ENCODE measurements around the gene XPO6. TPM values are rescaled to one million over a fixed set of nuclear protein-coding genes. Genes with fewer than 3 reads are reported as not detected.
A peak's percentile ranks its signal among the peaks of the same experiment; 100 is the strongest.

Gene XPO6
- total and polyA plus RNA-seq, 2 donors = 67.9 to 161 TPM

DNA sequence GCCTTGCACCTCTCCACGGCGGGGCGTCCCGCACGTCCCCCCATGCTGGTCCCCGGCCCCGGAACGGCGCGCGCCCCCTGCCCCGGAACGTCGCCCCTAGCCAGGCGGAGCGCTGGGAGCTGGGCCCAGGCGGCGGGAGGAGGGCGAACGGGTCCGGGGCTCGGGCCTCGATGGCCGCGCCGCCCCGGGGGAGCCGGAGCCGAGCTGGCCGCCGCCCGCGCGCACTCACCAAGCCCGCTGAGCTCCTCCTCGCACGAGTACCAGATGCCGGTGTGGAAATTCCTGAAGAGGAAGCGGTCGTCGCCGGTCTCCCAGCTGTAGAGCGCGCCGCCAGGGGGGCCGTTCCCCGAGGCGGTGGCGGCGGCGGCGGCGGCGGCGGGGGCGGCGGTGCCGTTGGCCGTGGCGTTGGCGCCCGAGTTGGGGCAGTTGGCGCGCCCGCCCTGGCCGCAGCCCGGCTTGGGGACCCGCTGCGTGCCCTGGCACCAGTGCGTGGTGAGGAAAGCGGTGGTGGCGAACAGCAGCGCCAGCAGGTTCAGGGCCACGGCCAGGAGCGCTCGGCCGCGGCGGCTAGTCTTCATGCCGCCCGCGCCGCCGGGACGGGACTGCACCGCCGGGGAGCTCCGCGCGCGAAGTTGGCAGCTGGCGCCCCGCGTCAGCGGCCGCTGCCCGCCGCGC is 148.8 kb downstream of the XPO6 start:
- 2% methylated on average over 99 of the region's 99 CpGs for WGBS
- peak overlapping the region in 1 of 2 donors; percentile 36 for H3K4me3 ChIP-seq (ENCODE audit: low read length in 2 of 2)
- no peak for DNase-seq (ENCODE audit: low read depth in 6 of 9, low spot score in 9 of 9)
- H3K36me3 ChIP-seq (ENCODE audit: control insufficient read depth in 2 of 2, insufficient read depth in 2 of 2, low read length in 1 of 2) = no peaks in the 10 kb centered on the region
- no peak overlapping the region for H3K27ac ChIP-seq (ENCODE audit: low read depth in 1 of 2, low read length in 1 of 2)
- peaks cover 44 to 78% of the 10 kb centered on the region in 2 donors for H3K27me3 ChIP-seq (ENCODE audit: control insufficient read depth in 2 of 2, insufficient read depth in 1 of 2, low read length in 1 of 2)
- peaks cover 0 to 3% of the 10 kb centered on the region in 2 donors for H3K4me1 ChIP-seq (ENCODE audit: control insufficient read depth in 2 of 2, insufficient read depth in 2 of 2, low read length in 2 of 2)
- no peaks in the 10 kb centered on the region for H3K9me3 ChIP-seq (ENCODE audit: control insufficient read depth in 2 of 2, insufficient read depth in 1 of 2, low read length in 1 of 2)

DNA sequence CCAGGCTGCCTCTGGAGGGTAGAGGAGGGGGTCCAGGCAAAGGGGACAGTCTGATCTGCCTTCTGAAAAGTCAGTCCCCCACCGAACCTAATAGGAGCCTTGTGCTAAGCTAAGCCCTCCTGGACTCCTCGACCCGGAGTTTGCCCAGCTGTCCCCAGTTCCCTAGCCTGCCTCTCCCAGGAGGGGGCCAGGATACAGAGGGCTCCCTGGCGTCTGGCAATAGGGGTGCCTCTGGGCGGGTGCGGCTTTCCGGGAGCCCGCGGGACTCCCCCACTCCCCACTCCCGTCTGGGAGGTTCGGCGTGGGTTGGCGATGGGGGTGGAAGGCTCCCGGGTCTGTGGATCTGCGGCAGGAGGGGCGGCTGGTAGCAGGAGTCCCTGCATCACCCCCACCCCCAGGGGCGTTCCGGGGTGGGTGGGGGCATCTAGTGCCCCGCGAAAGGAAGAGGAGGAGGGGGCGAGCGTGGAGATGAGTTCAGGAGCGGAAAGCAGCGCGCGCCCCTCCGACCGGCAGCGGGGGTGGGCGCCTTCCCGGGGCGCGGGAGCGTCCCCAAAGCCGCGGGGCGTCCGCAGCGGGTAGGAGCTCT is 149.4 kb downstream of the XPO6 start:
- no peak for DNase-seq (ENCODE audit: low read depth in 6 of 9, low spot score in 9 of 9)
- no peak overlapping the region for H3K4me3 ChIP-seq (ENCODE audit: low read length in 2 of 2)

DNA sequence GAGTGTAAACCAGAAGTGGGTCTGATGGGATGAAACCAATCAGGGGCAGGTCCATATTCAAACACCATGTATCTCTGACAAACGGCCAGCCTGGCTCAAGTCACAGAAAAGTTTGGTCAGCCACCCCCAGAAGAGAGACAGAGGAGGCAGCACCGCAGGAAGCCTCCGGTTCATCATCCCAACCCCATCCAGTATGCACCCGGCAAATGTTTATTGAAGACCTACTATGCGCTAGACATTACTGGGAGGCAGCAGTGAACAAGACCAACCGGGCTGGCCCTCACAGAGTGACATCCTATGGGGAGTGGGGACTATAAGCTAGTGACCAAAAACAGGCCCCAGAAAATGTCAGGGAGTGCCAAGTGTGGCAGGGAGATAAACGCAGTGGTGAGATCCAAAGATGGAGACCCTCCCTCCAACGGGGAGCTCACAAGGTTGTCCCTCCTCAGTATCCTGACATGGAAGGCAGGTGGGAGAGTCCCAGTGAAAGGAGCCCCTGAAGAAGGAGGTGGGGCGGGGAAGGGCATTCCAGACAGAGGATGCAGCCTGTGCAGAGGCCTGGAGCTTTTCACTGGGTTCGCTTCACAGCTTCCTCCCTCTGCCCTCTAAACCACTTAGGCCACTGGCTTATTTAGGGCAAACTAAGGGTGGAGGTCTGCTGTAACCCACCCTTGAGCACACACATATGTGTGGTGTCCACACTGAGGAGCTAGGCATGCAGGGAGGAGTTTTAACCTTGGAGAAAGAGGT is 150.2 kb downstream of the XPO6 start:
- 89% methylated on average over 10 of the region's 10 CpGs for WGBS
- H3K4me3 ChIP-seq (ENCODE audit: low read length in 2 of 2) = no peak overlapping the region
- H3K36me3 ChIP-seq (ENCODE audit: control insufficient read depth in 2 of 2, insufficient read depth in 2 of 2, low read length in 1 of 2) = no peaks in the 10 kb centered on the region
- peaks cover 44 to 74% of the 10 kb centered on the region in 2 donors for H3K27me3 ChIP-seq (ENCODE audit: control insufficient read depth in 2 of 2, insufficient read depth in 1 of 2, low read length in 1 of 2)
- no peak for DNase-seq (ENCODE audit: low read depth in 6 of 9, low spot score in 9 of 9)
- H3K27ac ChIP-seq (ENCODE audit: low read depth in 1 of 2, low read length in 1 of 2) = no peak overlapping the region
- H3K9me3 ChIP-seq (ENCODE audit: control insufficient read depth in 2 of 2, insufficient read depth in 1 of 2, low read length in 1 of 2) = no peaks in the 10 kb centered on the region
- H3K4me1 ChIP-seq (ENCODE audit: control insufficient read depth in 2 of 2, insufficient read depth in 2 of 2, low read length in 2 of 2) = peaks cover 0 to 3% of the 10 kb centered on the region in 2 donors

More for the DNA sequence above, 149.4 kb downstream of the XPO6 start:
- Histone ChIP-seq H3K9me3 (ENCODE audit: control insufficient read depth in 2 of 2, insufficient read depth in 1 of 2, low read length in 1 of 2) (no peaks in the 10 kb centered on the region), H3K4me1 (ENCODE audit: control insufficient read depth in 2 of 2, insufficient read depth in 2 of 2, low read length in 2 of 2) (peaks cover 0 to 3% of the 10 kb centered on the region in 2 donors), H3K27ac (ENCODE audit: low read depth in 1 of 2, low read length in 1 of 2) (no peak overlapping the region), H3K27me3 (ENCODE audit: control insufficient read depth in 2 of 2, insufficient read depth in 1 of 2, low read length in 1 of 2) (peaks cover 44 to 77% of the 10 kb centered on the region in 2 donors), H3K36me3 (ENCODE audit: control insufficient read depth in 2 of 2, insufficient read depth in 2 of 2, low read length in 1 of 2) (no peaks in the 10 kb centered on the region)
- 13% methylated on average over 39 of the region's 39 CpGs for WGBS

DNA sequence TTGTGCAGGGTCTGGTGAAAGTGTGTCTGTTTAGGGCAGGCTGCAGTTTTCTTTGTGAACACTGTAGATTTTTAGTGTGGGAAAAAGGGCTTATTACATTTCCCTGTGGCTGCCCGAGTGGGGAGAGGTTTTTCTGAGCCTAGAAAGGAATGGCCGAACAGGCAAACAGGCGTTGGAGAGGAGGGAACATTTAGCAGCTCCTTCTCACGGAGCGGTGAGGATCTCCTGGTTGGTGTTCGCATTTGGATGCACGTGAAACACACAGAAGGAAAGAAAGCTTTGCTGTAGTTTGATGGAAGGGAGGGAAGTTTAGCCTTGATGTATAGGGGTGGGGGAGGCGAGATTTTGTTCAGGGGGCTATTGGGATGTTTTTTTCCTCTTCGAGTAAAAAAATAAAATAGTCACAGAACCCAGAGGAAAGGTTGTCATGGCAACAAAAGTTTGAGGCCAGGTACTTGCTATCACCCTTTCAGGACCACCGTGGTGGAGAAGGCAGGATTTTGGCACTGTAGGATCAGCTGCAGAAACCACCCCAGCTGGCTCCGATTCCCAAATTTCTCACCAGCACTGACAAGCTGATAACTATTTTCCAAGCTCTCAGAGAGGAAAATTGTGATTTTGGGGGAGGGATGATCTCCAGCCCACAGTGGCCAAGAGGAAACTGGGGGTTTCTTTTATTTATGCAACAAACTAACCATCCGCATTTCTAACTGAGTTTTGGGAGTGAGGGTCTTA is 151.8 kb downstream of the XPO6 start:
- Histone ChIP-seq H3K36me3 (ENCODE audit: control insufficient read depth in 2 of 2, insufficient read depth in 2 of 2, low read length in 1 of 2) (no peaks in the 10 kb centered on the region), H3K4me3 (ENCODE audit: low read length in 2 of 2) (no peak overlapping the region), H3K27me3 (ENCODE audit: control insufficient read depth in 2 of 2, insufficient read depth in 1 of 2, low read length in 1 of 2) (peaks cover 43 to 62% of the 10 kb centered on the region in 2 donors), H3K4me1 (ENCODE audit: control insufficient read depth in 2 of 2, insufficient read depth in 2 of 2, low read length in 2 of 2) (peaks cover 0 to 3% of the 10 kb centered on the region in 2 donors), H3K9me3 (ENCODE audit: control insufficient read depth in 2 of 2, insufficient read depth in 1 of 2, low read length in 1 of 2) (no peaks in the 10 kb centered on the region), H3K27ac (ENCODE audit: low read depth in 1 of 2, low read length in 1 of 2) (no peak overlapping the region)
- DNase-seq (ENCODE audit: low read depth in 6 of 9, low spot score in 9 of 9) = no peak
- 48% methylated on average over 12 of the region's 12 CpGs for WGBS

DNA sequence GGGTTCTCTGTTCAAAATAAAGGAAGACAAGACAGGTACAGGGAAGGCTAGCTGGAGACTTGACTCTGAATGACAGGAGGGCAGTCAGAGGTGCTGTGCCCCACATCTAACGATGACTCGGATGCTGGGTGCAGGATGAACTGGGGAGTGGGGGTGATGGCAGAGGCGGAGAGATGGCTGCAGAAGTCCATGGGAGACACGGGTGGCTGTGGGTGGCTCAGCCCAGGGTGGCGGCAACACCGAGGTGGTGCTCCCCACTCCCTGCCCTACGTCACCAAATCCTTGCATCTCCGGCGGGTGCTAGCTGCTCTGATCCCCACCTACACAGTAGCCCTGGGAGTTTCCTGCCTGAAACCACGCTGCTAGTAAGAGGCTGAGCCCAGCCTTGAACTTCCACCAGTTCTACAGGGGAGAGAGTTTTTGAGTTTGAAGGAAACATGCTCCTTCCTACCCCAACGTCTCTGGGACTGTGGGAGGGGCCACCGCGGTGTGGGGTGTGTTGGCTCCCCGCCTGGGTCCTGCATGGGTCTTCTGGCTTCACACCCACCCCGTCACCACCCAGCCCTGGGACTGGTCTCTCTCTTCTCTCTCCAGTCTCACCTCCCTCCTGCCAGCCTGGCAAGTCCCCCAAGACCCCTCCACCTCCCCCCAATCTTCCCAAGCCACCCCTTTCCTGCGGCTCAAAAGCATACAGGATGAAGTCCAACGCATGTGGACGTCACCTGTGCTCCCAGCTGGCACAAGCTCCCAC is 152.8 kb downstream of the XPO6 start:
- H3K4me3 ChIP-seq (ENCODE audit: low read length in 2 of 2) = no peak overlapping the region
- H3K36me3 ChIP-seq (ENCODE audit: control insufficient read depth in 2 of 2, insufficient read depth in 2 of 2, low read length in 1 of 2) = no peaks in the 10 kb centered on the region
- H3K27ac ChIP-seq (ENCODE audit: low read depth in 1 of 2, low read length in 1 of 2) = no peak overlapping the region
- 60% methylated on average over 18 of the region's 18 CpGs for WGBS
- peaks cover 36 to 55% of the 10 kb centered on the region in 2 donors for H3K27me3 ChIP-seq (ENCODE audit: control insufficient read depth in 2 of 2, insufficient read depth in 1 of 2, low read length in 1 of 2)
- peaks cover 0 to 3% of the 10 kb centered on the region in 2 donors for H3K4me1 ChIP-seq (ENCODE audit: control insufficient read depth in 2 of 2, insufficient read depth in 2 of 2, low read length in 2 of 2)
- H3K9me3 ChIP-seq (ENCODE audit: control insufficient read depth in 2 of 2, insufficient read depth in 1 of 2, low read length in 1 of 2) = no peaks in the 10 kb centered on the region
- no peak for DNase-seq (ENCODE audit: low read depth in 6 of 9, low spot score in 9 of 9)

DNA sequence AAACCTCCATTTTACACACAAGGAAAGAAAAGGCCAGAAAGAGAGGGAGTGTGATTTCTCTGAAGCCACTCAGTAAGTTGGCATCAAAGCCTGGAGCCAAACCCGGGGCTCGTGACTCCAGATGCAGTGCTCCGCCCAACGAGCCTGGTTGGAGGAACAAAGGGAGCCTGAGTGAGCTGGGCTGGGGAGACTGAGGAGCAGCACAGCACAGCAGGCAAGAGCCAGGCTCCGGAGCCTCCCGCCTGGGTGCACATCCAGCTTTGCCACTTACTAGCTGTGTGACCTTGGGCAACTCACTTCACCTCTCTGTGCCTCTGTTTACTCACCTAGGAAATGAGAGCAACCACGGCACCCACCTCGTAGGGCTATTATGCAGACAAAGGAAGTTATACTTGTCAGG is 153.8 kb downstream of the XPO6 start:
- peaks cover 25 to 57% of the 10 kb centered on the region in 2 donors for H3K27me3 ChIP-seq (ENCODE audit: control insufficient read depth in 2 of 2, insufficient read depth in 1 of 2, low read length in 1 of 2)

DNA sequence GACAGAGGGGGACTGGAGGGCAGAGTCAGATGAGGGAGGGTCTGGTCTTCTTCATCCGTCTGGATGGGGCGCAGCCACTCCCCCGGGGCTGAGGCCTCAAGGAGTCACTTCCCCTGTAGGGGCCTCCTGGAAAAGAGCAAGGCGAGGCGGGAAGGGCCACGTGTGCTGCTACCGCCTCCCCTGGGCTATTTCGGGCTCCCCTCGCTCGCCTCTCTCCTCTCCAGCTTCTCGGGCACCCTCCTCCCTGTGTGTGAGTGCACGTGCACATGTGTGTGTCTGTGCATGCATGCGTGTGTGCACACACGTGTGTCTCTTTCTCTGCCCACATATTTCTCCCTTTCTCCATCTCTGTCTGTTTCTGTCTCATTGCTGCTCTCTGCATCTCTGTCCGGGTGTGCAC is 158.3 kb downstream of the XPO6 start:
- H3K9me3 ChIP-seq (ENCODE audit: control insufficient read depth in 2 of 2, insufficient read depth in 1 of 2, low read length in 1 of 2) = no peaks in the 10 kb centered on the region
- DNase-seq (ENCODE audit: low read depth in 6 of 9, low spot score in 9 of 9) = no peak
- peaks cover 3 to 18% of the 10 kb centered on the region in 2 donors for H3K27me3 ChIP-seq (ENCODE audit: control insufficient read depth in 2 of 2, insufficient read depth in 1 of 2, low read length in 1 of 2)
- H3K36me3 ChIP-seq (ENCODE audit: control insufficient read depth in 2 of 2, insufficient read depth in 2 of 2, low read length in 1 of 2) = no peaks in the 10 kb centered on the region
- no peak overlapping the region for H3K27ac ChIP-seq (ENCODE audit: low read depth in 1 of 2, low read length in 1 of 2)
- 26% methylated on average over 15 of the region's 15 CpGs for WGBS
- H3K4me3 ChIP-seq (ENCODE audit: low read length in 2 of 2) = no peak overlapping the region
- H3K4me1 ChIP-seq (ENCODE audit: control insufficient read depth in 2 of 2, insufficient read depth in 2 of 2, low read length in 2 of 2) = no peaks in the 10 kb centered on the region

More for the DNA sequence above, 153.8 kb downstream of the XPO6 start:
- H3K4me3 ChIP-seq (ENCODE audit: low read length in 2 of 2) = no peak overlapping the region
- H3K4me1 ChIP-seq (ENCODE audit: control insufficient read depth in 2 of 2, insufficient read depth in 2 of 2, low read length in 2 of 2) = no peaks in the 10 kb centered on the region
- H3K27ac ChIP-seq (ENCODE audit: low read depth in 1 of 2, low read length in 1 of 2) = no peak overlapping the region
- WGBS = 90% methylated on average over 8 of the region's 8 CpGs
- no peak for DNase-seq (ENCODE audit: low read depth in 6 of 9, low spot score in 9 of 9)
- H3K36me3 ChIP-seq (ENCODE audit: control insufficient read depth in 2 of 2, insufficient read depth in 2 of 2, low read length in 1 of 2) = no peaks in the 10 kb centered on the region
- H3K9me3 ChIP-seq (ENCODE audit: control insufficient read depth in 2 of 2, insufficient read depth in 1 of 2, low read length in 1 of 2) = no peaks in the 10 kb centered on the region

DNA sequence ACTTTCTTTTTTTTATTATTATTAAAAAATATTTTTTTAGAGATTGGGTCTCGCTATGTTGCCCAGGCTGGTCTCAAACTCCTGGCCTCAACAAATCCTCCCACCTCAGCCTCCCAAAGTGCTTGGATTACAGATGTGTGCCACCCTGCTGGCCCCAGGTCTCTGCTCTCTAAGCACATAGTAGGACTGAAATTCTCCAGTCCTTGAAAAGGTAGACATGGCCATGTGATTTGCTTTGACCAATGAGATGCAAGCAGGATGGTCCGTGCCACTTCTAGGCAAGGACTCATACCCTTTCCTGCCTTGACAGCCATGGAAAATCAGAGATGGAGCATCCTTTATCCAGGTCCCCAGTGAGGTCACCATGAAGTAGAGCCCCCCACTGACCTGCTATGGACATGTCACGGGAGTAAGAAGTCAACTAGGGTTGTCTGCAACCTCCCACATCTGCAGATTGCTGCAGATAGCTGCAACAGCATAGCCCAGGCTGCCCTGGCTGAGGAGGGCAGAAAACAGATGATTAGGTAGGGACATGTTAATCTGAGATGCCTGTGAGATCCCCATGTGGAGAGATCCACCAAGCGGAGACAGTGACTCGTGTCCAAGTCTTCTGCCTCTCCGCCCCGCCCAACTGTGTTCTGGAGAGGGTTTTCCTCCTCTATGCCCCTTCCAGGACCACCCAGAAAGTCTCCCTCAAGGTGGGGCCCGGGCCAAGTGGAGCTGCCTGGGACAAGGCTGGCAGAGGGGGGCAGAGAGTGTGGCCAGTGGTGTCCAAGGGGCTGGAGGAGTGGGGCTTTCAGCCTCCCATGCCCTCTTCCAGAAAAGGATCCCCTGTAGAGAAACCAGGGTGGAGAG is 159.3 kb downstream of the XPO6 start:
- Histone ChIP-seq H3K27me3 (ENCODE audit: control insufficient read depth in 2 of 2, insufficient read depth in 1 of 2, low read length in 1 of 2) (peaks cover 3 to 11% of the 10 kb centered on the region in 2 donors), H3K36me3 (ENCODE audit: control insufficient read depth in 2 of 2, insufficient read depth in 2 of 2, low read length in 1 of 2) (no peaks in the 10 kb centered on the region), H3K4me3 (ENCODE audit: low read length in 2 of 2) (no peak overlapping the region), H3K27ac (ENCODE audit: low read depth in 1 of 2, low read length in 1 of 2) (no peak overlapping the region), H3K4me1 (ENCODE audit: control insufficient read depth in 2 of 2, insufficient read depth in 2 of 2, low read length in 2 of 2) (no peaks in the 10 kb centered on the region), H3K9me3 (ENCODE audit: control insufficient read depth in 2 of 2, insufficient read depth in 1 of 2, low read length in 1 of 2) (no peaks in the 10 kb centered on the region)
- WGBS = 89% methylated on average over 8 of the region's 8 CpGs
- DNase-seq (ENCODE audit: low read depth in 6 of 9, low spot score in 9 of 9) = no peak

All from thymus (tissue), 11 donors.